Fibroblast of skin of right quadriceps (primary cell): ENCODE results near the gene STPG3.

Experiments
- DNase-seq: peaks from one replicate; pipeline ENCODE4 v3.0.0-alpha.2; 2013

The STPG3 gene

DNA sequence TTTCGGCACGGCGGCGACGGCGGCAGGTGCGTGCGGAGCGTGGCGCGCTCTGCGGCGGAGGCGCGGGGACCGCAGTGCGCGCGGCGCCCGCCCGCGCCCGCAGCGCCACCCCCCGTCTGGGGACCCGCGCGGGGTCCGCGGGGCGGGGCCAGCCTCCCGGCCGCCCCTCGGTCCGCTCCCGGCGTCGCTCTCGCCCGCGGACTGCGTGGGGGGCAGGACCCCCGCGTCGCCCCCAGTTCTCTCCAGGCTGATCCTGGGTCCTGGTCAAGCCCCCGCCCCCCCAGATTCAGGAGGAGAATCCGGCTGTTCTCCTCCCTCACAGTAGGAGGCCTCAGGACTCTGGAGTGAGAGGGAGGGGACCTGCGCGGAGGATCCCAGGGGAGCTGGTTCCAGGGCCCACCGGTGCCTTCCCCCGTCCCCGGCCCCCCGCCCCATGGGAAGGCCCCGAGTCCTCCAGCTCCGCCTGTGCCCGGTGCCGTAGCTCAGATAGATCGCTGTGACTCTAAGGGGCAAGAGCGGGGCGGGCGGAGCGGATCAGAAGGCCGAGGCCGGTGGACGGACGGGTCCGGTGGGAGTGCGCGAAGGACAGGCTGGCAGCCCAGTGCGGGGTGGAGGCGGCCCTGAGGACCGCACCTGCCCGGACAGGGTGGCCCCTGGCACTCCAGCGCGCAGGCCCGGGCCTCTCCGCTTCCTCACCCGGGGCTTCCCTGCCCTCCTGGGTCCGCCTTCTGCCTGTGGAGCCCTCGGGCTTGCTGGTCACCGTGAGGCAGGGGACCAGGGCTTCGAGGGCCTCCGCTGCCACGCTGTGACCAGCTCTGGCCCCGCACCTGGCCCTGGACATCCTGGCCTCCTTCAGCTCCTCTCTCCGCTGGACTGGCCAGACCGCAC, 28.7 kb upstream of the STPG3 start, which contains the start of gene RNF208:
RNF208 (minus strand) TSS at position 51 of the 888 bp plus-strand sequence. CDS start 1,028 bp downstream, outside the sequence.
- no peak for DNase-seq

- peak; percentile 99 for DNase-seq
Measured at GRCh38 chr9:137223078-137223970, 27.8 kb upstream of the STPG3 start.

DNA sequence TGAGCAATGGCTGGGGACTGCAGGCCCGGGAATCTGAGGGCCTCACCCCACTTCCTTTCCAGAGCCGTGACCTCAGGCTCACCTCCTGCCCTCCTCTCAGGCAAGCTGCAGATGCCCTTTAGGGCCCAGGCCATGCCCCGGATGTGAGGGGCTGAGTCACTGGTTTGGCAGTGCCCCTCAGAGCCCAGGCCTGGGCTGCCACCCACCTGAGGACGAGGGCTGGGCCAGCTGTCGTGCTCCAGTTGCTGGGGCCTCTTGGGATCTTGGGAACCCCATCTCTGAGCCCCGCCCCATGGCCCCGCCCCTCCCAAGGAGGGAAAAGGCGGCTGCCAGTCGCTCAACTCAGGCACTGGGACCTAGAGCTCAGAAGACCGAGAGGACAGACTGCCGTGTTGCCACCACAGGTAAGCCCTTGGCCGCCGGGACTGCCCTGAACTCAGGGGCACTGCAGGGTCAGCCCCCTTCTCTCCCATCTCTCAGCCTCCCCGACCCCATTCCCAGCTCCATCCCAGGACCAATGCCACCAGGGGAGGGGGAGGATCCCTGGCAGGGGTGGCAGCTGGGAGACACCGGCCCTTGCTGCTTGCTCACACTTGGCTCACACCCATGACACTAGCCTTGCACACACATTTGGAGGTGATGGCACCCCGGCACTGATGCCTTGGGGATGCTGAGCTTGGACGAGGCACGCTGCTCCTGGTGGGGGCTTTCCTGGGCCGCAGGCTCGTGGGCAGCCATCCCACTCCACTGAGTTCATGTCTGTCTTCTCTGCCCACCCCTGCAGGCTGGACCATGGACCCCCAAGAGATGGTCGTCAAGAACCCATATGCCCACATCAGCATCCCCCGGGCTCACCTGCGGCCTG, 26.0 kb upstream of the STPG3 start, which contains the start of gene CYSRT1:
CYSRT1 (plus strand) TSS at position 345 of the 865 bp plus-strand sequence; CDS start at position 793, 448 bp downstream.
- DNase-seq: no peak

DNA sequence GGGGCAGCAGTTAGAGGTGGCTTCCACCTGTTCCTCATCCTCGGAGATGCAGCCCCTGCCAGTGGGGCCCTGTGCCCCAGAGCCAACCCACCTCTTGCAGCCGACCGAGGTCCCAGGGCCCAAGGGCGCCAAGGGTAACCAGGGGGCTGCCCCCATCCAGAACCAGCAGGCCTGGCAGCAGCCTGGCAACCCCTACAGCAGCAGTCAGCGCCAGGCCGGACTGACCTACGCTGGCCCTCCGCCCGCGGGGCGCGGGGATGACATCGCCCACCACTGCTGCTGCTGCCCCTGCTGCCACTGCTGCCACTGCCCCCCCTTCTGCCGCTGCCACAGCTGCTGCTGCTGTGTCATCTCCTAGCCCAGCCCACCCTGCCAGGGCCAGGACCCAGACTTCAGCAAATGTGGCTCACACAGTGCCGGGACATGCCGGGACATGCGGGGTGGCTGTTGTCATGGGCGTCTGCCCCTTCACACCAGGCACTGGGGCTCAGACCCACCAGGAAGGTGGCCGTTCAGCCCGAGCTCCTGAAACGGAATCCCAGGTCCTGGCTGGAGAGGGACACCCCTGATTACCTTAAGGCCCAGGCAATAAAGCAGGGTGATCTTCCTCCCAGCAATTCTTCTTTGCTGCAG, 25.3 kb upstream of the STPG3 start:
- no peak for DNase-seq

- no peak for DNase-seq
Measured at GRCh38 chr9:137226338-137227053, 24.6 kb upstream of the STPG3 start.

GRCh38 chr9:137227054-137227852, 23.8 kb upstream of the STPG3 start, which contains the start of gene RNF224:
RNF224 (plus strand) TSS chr9:137227502; CDS start chr9:137228336, 834 bp downstream.
- peak; percentile 57 for DNase-seq

DNA sequence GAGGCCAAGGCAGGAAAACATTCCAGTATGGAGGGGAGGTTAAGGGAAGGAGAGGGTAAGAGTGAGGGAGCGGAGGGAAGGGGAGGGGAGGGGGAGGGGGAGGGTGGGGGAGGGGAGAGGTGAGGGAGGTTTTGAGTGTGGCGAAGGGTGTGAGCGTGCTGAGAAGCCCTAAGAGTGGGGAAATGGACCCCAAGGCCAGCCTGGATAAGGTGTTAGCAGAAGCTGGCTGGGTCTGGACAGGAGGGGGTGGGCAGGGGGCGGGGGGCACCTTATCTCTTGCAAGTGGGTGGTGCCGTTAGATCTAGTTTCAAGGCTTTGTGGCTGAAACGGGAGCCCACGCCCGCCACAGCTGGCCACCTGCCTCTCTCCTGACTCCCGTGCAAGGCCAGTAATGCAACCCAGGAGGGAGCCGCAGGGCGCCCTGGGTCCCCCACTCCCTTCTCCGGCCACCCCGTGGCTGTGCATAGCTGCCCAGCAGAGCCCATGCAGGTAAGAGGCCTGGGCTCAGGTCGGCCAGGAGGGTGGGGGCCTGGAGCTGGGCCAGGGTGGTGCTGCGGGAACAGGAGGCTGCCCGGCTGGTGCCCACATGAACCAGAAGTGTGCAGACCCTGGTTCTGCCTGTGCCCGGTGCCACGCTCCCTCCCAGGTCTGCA, 23.1 kb upstream of the STPG3 start:
- DNase-seq: no peak

DNA sequence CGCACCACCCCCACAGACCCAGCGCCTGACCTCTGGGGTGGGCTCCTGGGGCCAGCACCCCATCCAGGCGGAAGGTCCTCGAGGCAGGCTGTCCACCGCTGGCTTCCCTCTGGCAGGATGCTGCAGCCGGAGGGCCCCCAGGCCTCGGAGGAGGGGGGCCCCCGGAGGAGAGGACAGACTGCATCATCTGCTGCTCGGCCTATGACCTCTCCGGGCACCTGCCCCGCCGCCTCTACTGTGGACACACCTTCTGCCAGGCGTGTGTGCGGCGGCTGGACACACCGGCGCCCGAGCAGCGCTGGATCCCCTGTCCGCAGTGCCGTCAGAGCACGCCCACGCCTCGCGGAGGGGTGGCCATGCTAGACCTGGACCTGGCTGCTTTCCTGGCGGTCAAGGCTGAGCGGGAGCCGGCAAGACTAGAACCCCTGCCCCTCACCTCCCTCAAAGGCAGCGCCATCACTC, 22.5 kb upstream of the STPG3 start:
- no peak for DNase-seq

DNA sequence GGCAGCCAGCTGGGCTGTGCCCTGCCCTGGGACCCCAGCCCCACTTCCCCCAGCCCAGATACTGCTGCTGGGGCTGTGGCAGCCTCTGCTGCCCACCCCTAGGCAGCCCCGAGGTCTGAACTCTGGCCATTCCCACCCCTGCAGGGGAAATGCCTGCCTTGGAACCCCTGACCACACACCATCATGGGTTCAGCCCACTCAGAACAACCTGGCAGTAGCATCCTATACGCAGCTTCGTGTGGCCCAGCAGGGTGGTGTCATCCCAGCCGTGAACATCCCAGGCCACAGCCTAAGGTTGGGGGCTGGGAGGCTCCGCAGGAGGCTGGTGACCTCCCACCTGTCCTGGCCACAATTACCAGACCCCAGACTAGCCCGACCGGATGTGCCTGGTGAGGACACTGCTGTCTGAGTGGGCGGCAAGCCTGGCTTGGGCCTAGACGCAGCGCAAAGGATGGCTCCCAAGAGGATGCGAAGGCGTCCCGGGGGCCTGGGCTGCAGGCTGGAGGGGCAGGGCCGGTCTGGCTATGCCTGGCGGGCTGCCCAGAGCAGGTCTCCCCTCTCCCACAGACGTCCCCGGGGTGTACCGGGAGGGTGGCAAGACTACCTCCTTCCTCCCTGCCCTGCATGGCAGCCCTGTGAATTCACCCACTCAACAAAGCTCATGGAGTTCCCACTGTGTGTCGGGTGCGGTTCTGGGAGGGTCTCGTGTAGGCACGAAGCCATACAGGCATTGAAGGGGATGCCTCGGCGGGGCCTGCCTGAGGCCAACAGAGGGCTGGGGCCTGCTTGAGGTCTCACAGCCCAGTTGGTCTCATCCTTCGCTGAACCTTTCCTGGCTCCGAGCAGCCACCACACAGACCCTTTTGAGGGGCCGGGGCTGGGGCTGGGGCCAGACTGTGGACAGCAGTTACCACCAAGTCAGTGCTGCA, 21.9 kb upstream of the STPG3 start:
- no peak for DNase-seq

DNA sequence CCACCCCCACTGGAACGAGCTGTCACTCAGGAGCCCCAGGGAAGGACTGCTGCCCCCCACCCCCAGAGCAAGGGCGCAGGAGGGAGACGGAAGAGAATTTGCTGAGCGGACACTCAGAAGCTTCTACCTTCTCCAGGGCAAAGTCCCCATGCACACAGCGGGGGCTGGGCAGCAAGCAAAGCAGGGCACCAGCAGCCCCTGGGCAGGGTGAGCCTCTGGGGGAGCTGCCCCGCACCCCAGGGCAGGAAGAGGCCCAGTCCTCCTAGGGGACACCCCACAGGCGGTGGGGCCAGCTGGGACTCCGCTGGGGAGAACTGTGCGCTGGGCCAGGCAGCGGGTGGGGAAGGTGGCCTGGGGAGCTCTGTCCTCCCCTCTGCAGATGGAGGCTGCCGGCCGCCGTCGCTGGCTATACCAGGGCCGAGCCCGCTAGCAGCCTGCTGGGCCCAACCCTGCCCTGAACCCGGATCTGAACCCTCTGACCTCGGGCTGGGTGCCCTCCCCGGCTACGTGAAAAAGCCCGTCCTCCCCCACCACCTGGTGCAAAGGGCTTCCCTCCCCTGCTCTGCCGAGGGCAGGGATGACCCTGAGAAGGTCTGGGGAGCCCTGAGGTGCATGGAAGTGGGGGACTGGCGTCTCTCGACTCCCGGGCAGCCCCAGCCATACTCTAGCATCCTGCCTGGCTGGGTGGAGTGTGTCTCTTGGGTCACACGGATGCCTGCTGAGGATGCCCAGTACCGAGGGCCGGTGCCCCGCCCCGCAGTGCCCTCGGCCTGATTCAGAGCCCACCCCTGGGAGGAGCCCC, 21.0 kb upstream of the STPG3 start:
- DNase-seq: no peak

- DNase-seq: no peak
Measured at GRCh38 chr9:137230705-137231371, 20.2 kb upstream of the STPG3 start, which contains the start of gene SLC34A3. SLC34A3 (plus strand) TSS chr9:137230901; CDS start chr9:137231703, 802 bp downstream.

- no peak for DNase-seq
Measured at GRCh38 chr9:137231372-137232039, 19.6 kb upstream of the STPG3 start.

DNA sequence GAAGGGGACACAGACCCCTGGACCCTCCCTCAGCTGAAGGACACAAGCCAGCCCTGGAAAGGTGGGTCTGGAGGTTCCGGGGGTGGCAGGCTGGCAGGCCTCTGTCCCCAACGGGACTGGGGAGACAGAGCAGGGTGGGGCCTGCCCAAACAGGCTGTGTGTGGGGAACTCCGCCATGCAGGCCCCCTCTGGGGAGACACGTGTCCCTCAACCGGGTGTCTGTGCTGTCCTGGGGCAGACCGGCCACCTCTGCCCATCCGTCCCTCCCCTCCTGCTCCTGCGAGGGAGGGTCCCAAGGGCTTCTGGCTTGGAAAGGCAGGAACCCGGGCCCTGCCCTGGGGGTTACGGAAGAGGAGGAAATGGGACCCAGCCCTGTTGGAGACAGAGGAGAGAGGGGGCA, 19.0 kb upstream of the STPG3 start:
- DNase-seq: no peak

DNA sequence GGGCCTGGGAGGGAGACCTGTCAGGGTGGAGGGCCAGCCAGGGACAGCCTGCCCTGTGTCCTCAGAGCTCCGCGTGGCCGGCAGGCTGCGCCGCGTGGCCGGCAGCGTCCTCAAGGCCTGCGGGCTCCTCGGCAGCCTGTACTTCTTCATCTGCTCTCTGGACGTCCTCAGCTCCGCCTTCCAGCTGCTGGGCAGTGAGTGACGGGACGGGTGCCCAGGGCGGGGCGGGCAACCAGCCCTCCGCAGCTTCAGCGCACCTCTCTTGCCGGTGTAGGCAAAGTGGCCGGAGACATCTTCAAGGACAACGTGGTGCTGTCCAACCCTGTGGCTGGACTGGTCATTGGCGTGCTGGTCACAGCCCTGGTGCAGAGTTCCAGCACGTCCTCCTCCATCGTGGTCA, 18.6 kb upstream of the STPG3 start:
- no peak for DNase-seq

- no peak for DNase-seq
Measured at GRCh38 chr9:137233143-137233980, 17.7 kb upstream of the STPG3 start.
